Ecto neural progenitor cell (in vitro differentiated cells): Measurements from ENCODE around the gene MIGA2.
"Not testable (repeated sequence)": the region's sequence is repeated elsewhere in the genome, so short reads cannot be mapped to it uniquely, and the experiment has no call there.

Experiments used
- DNase-seq: peaks from one replicate; pipeline ENCODE4 v3.0.0-alpha.2; 2018; ENCODE audit warnings: low spot score

The MIGA2 gene

DNA sequence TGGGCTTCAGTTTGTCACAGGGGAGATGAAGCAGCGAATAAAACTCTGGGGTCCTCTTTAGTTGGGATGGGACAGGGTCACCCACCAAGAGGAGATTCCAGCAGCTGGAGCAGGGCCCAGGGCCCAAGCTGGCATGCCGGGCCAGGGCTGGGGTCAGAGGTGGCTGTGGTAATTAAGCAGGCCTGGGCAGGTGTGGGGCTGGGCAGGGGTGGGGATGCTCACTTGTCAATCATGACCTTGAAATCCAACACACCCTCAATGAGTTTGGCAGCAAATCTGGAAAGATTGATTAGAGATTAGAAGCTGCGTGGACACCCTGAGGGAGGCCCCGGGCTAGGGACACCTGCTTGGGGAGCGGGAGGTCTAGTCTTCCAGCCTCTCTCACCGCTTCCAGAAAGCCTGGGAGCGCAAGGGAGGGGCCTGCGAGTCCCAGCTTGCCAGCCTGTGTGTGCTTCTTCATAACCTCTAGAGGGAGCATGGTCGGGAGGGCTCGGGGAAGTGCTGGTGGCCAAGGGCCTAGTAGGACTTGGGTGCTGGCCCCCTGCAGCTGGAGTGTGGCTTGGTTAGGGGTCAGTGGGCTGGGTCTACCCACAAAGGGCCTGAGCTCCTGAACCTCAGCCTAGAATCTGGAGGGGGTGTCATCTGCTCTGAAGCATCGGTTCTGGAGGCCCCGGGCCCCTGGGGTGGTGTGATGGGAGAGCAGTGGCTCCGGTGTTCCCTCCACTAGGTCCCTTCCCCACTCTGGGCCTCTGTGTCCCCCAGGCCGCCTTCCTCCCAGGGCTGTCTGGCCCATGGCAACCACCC lies 66.6 kb downstream of the MIGA2 start:
- DNase-seq: peak; percentile 74

GRCh38 chr9:129103595-129103965 lies 67.2 kb downstream of the MIGA2 start:
- no peak for DNase-seq

DNA sequence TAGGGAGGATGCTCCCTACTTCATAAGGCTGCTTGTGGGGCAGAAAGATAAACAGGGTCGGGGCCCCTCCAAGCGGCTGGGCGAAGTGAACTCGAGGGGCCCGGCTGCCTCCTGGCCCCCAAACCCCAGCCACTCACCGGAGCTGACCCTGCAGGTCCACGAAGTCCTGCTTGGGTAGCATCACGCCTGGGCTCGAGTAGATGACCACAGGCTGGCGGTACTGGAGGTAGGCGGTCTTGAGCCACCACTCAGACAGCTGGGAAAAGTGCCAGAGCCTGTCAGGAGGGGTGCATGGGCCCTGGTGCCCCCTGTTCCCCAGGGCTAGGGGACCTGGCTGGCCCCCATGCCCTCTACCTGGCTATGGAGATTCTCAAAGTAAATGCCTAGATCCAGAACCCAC lies 67.6 kb downstream of the MIGA2 start:
- DNase-seq: no peak

GRCh38 chr9:129105857-129106694 lies 69.7 kb downstream of the MIGA2 start:
- DNase-seq: no peak

DNA sequence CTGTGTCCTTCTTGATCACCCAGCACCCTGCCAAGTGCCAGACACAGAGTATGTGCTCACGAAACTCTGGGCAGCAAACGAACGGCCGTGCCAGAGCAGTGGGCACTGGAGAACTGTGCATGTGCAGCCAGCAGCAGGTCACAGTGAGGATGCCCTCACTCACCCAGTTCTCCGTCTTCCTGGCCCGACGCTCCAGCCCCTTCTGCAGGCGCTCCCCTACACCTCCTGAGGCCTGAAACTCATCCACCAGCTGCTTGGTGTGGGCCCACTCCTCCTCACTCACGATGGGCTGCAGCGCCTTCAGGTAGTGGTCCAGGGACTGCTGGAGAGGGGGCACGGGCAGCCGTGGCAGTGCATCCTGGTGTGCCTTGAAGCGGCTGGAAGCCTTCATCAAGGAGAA lies 71.2 kb downstream of the MIGA2 start:
- no peak for DNase-seq

DNA sequence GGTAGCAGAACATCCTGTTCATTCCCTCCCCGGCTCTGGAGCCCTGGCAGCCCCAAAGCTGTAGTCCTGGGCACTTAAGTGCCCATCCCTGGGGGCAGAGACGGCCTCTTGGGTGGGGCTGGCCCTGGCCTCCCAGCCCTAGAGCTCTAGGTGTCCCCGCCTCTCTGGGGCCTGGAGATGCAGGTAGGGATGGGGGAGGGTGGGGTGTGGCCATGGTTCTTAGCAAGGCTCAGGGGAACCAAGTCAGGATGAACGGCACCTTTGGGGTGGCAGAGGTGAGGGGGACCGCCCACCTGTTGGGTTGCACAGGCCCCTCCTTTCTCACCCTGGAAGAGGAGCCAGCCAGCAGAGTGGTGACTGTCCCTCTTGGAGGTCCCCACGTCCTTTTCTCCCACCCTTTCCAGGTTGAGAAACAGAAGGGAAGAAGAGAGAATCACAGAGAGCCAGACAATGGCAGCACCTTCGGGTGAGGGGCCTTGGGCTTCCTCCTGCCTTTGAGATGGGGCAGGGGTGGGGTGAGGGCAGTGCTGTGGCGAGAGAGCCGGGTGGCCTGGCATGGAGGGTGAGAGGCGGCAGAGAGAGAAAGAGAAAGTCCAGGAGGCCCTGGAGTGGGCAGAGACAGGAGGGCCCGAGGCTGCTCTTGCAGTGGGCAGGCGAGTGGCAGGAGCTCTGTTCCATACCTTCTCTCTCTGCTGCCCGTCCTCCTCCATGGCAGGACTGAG lies 71.8 kb downstream of the MIGA2 start:
- no peak for DNase-seq

DNA sequence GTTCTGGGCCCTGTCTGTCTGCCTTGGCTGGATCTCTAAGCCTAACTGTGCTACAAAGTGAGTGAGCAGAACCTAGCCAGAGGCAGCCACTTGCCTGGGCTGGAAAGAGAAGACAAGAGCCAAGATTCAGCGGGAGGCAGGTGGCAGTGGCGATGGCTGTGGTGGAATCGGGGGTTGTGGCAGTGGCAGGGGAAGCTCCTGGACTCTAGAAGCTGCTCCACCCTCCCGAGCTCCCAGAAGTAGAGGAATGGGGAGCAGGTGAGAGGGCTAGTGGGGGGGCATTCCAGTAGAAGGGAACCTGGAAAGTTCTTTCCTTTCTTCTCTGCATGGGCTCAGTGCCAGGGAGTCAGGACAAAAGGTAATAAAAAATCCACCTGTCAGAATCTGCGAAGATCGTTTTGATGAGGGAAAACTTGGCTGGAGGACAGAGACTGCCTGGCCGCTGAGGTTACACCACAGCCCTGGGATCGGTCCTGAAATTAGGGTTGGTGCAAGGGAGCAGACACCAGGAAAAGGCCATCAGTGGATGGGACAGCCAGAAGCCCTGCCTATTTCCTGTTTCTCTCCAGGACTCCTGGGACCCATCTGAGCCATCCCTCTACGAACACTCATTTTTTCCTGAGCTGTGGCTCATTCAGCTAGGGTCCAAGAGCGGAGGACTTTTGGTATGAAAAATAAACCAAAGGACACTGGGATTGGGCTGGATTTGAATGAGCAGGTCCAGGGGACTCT lies 72.5 kb downstream of the MIGA2 start:
- no peak for DNase-seq

- no peak for DNase-seq
These were observed 73.1 kb downstream of the MIGA2 start for GRCh38 chr9:129109537-129109903.

GRCh38 chr9:129109952-129110739 lies 73.7 kb downstream of the MIGA2 start:
- peak; percentile 57 for DNase-seq

DNA sequence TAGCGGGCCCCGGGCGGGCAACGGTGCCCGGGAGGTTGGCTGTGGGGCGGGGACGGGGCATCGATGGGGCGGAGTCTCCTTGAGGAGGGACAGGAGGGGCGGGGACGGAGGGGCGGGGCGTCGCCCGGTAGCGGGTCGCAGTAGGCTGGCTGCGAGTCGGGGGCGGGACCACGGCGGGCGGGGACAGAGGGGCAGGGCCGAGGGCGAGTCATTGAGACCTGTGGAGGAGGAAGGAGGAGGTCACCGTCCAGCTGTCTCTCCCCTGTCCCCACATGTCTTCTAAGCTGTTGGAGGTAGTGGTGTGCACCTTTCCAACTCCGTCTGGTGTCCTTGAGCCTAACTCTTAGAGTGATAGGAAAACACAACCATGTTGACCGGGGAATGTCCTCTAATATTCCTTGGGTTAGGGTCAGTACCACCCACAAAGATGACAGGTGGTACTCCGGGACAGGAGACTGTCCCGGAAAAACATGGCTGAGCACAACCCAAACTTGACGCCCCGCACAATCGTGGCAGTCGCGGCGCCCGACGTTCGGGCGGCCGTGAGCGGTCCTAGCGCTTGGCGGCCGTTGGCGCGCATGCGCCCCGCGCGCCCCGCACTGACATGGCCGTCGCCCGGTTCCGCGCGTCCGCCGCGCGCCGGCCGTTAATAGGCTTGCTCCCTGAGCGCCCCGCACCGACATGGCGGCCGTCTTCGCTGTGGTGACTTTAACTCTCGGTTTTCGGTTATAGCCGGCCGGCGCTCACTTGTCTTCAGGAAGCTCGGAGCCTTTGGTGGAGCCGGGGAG lies 74.5 kb downstream of the MIGA2 start, which contains the start of the genes CRAT and PTPA:
Gene CRAT, minus strand, starts transcription at position 54 of the 788 bp plus-strand sequence. CDS start 284 bp downstream, outside the sequence.
Gene PTPA, plus strand, starts transcription at position 676 of the 788 bp plus-strand sequence. CDS start 186 bp downstream, outside the sequence.
- peak; percentile 98 for DNase-seq

DNA sequence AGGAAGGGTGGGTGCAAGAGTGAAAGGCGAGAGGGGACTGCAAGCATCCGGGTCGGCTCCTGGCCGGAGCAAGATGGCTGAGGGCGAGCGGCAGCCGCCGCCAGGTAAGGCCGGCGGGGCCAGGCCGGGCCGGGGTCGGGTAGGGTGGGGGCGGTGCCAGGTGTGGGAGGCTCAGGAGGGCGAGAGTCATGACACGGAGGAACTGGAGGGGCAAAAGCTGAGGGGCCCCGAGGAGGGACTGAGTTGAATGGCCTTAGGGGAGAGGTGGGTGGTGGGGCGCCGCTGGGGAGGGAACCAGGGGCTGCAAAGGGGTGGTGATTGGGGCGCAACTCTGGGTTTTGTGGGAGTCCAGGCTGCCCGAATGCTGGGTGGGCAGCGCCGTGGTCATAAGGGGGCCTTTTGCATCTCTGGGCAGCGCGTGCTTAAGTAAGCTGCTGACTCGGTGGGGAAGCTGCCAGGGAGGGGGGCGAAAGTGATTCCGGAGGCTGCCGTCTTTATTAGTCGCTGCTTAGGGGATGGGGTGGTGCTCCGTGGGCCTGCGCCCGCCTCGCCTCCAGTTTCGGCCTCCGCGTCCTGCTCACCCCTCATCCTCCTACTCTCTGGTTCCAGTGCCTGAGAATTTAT lies 75.2 kb downstream of the MIGA2 start:
- DNase-seq: no peak

GRCh38 chr9:129112526-129112925 lies 76.1 kb downstream of the MIGA2 start:
- DNase-seq: not testable (repeated sequence)

DNA sequence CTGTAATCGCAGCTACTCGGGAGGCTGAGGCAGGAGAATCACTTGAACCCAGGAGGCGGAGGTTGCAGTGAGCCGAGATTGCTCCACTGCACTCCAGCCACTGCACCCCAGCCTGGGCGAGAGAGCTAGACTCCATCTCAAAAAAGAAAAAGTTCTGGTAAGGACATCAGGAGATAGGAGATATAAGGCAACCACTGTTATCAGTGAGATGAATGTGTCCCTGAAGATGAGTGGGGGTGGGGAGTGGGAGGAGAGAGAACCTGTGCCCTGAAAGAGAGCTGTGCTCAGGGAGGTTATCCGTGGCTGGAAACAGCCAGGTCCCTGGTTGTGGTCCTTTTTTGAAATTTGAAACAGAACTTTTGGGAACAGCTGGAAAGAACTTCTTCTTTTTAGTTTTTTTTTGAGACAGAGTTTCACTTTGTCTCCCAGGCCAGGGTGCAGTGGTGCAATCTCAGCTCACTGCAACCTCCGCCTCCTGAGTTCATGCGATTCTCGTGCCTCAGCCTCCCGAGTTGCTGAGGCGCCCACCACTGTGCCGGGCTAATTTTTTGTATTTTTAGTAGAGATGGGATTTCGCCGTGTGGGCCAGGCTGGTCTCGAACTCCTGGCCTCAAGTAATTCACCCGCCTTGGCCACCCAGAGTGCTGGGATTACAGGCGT lies 77.3 kb downstream of the MIGA2 start:
- no peak for DNase-seq

DNA sequence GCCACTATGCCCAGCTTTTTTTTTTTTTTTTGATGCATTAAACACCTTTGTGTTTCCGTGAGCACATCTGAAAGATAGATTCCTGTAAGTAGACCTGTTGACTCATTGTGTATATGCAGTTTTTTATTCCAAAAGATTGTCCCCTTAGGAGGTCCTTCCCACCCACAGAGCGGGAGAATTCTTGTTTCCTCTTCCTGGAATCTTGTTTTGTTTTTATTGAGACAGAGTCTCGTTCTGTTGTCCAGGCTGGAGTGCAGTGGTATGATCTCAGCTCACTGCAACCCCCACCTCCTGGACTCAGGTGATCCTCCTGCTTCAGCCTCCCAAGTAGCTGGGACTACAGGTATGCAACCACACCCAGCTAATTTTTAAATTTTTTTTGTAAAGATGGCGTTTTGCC lies 82.4 kb downstream of the MIGA2 start:
- no peak for DNase-seq

GRCh38 chr9:129121483-129121882 lies 85.1 kb downstream of the MIGA2 start:
- no peak for DNase-seq
